Hepatocyte (in vitro differentiated cells): ENCODE results near the gene C1QTNF7. TPM values are rescaled to one million over a fixed set of nuclear protein-coding genes. Genes with fewer than 3 reads are reported as not detected.

ENCODE experiments used
- DNase-seq: peaks from one replicate; pipeline ENCODE4 v3.0.0-alpha.2; 2016; ENCODE audit warnings: low spot score
- H2AFZ ChIP-seq: fragments of 200-600 bp; sonication (generic); 2 replicates; pipeline ENCODE4 v1.6.0; 2016; ENCODE audit warnings: antibody characterized with exemption, mild to moderate bottlenecking
- H3K27ac ChIP-seq: fragments of 200-600 bp; sonication (generic); 2 replicates; pipeline ENCODE4 v1.5.1; 2016; ENCODE audit warnings: mild to moderate bottlenecking
- H3K27me3 ChIP-seq: fragments of 200-600 bp; sonication (generic); 2 replicates; pipeline ENCODE4 v1.6.1; 2016
- H3K36me3 ChIP-seq: fragments of 200-600 bp; sonication (generic); replicated peaks from 2 replicates; pipeline ENCODE4 v1.5.1; 2016; ENCODE audit warnings: low read depth; ENCODE audit not compliant: insufficient read depth
- H3K4me1 ChIP-seq: fragments of 200-600 bp; sonication (generic); 2 replicates; pipeline ENCODE4 v1.5.1; 2016; ENCODE audit warnings: mild to moderate bottlenecking, moderate library complexity; ENCODE audit not compliant: insufficient read depth
- H3K4me2 ChIP-seq: fragments of 200-600 bp; sonication (generic); 2 replicates; pipeline ENCODE4 v1.6.0; 2016
- H3K4me3 ChIP-seq: fragments of 200-600 bp; sonication (generic); 2 replicates; pipeline ENCODE4 v1.5.1; 2016; ENCODE audit warnings: mild to moderate bottlenecking
- H3K79me2 ChIP-seq: fragments of 200-600 bp; sonication (generic); 2 replicates; pipeline ENCODE4 v1.6.0; 2017; ENCODE audit warnings: mild to moderate bottlenecking
- H3K9me2 ChIP-seq: fragments of 200-600 bp; sonication (generic); replicated peaks from 2 replicates; pipeline ENCODE4 v1.6.0; 2017; ENCODE audit warnings: mild to moderate bottlenecking; ENCODE audit not compliant: insufficient read depth
- H3K9me3 ChIP-seq: fragments of 200-600 bp; sonication (generic); 2 replicates; pipeline ENCODE4 v1.5.1; 2016; ENCODE audit warnings: low read depth, mild to moderate bottlenecking
- H4K20me1 ChIP-seq: fragments of 200-600 bp; sonication (generic); 2 replicates; pipeline ENCODE4 v1.6.0; 2016; ENCODE audit warnings: mild to moderate bottlenecking; ENCODE audit not compliant: insufficient read depth, poor library complexity, severe bottlenecking
- CTCF ChIP-seq: fragments of 200-600 bp; sonication (generic); IDR thresholded peaks from 2 replicates; pipeline ENCODE4 v1.5.1; 2016; ENCODE audit warnings: antibody characterized with exemption, mild to moderate bottlenecking; ENCODE audit not compliant: poor library complexity
- EZH2 ChIP-seq: fragments of 200-600 bp; sonication (generic); IDR thresholded peaks from 2 replicates; pipeline ENCODE4 v1.6.1; 2016; ENCODE audit warnings: antibody characterized with exemption, mild to moderate bottlenecking, borderline replicate concordance
- EZH2phosphoT487 ChIP-seq: fragments of 200-600 bp; sonication (generic); IDR thresholded peaks from one replicate; pipeline ENCODE4 v1.6.1; 2018; ENCODE audit warnings: antibody characterized with exemption, mild to moderate bottlenecking, low read depth, moderate library complexity; ENCODE audit not compliant: unreplicated experiment, severe bottlenecking
- WGBS: methylation state at CpG from one replicate; pipeline ENCODE4 v1.1.6; 2016; ENCODE audit warnings: low lambda C conversion rate; ENCODE audit errors: missing lambda C conversion rate; 5-methylcytosine and 5-hydroxymethylcytosine counted together
- polyA plus RNA-seq: library from polyadenylated mRNA; unstranded; fragments of >200 nt; fragmentation: Nextera tagmentation; extraction: Ambion mirVana; gene quantifications from 2 replicates; pipeline ENCODE4 v1.2.1, GENCODE V29; 2016
- total RNA-seq: library from RNA; depleted of rRNA; stranded (reverse); fragments of >200 nt; gene quantifications from 2 replicates; pipeline ENCODE4 v1.2.3, GENCODE V29; 2014

Gene C1QTNF7
- total and polyA plus RNA-seq, 2 experiments from 2014 or later = 1.4 TPM

GRCh38 chr4:15416357-15417232, 11.2 kb upstream of the C1QTNF7 start:
- H3K4me1 ChIP-seq = no peaks in the 10 kb centered on the region
- TF ChIP-seq EZH2phosphoT487 = no peak
- TF ChIP-seq CTCF = no peak
- no peak for TF ChIP-seq EZH2
- H3K9me2 ChIP-seq = no peaks in the 10 kb centered on the region
- H2AFZ ChIP-seq = no peak overlapping the region
- no peaks in the 10 kb centered on the region for H4K20me1 ChIP-seq
- H3K27me3 ChIP-seq = no peaks in the 10 kb centered on the region
- H3K4me2 ChIP-seq = no peak overlapping the region
- no peaks in the 10 kb centered on the region for H3K79me2 ChIP-seq
- H3K4me3 ChIP-seq = no peak overlapping the region
- H3K27ac ChIP-seq = no peak overlapping the region
- no peaks in the 10 kb centered on the region for H3K9me3 ChIP-seq
- no peak for DNase-seq
- H3K36me3 ChIP-seq = no peaks in the 10 kb centered on the region
- 70% methylated on average over 6 of the region's 6 CpGs for WGBS

DNA sequence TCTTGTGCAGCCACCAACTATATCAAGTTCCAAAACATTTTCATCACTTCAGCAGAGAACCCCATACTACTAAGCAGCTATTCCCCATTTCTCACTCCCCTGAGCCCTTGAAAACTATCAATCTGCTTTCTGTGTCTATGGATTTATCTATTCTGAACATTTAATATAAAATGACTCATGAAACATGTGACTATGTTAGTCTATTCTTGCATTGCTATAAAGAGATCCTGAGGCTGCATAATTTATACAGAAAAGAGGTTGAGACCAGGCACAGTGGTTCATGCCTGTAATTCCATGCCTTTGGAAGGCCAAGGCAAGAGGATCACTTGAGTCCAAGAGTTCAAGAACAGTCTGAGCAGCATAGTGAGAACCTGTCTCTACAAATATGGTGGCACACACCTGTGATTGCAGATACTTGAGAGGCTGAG, 10.6 kb upstream of the C1QTNF7 start:
- no peak overlapping the region for H3K4me2 ChIP-seq
- H3K27ac ChIP-seq = no peak overlapping the region
- H4K20me1 ChIP-seq = no peaks in the 10 kb centered on the region
- TF ChIP-seq EZH2phosphoT487 = no peak
- TF ChIP-seq CTCF = no peak
- TF ChIP-seq EZH2 = no peak
- no peak for DNase-seq
- H3K4me3 ChIP-seq = no peak overlapping the region
- no peaks in the 10 kb centered on the region for H3K79me2 ChIP-seq
- no peaks in the 10 kb centered on the region for H3K36me3 ChIP-seq
- H3K9me3 ChIP-seq = no peaks in the 10 kb centered on the region
- no peaks in the 10 kb centered on the region for H3K4me1 ChIP-seq
- H3K9me2 ChIP-seq = no peaks in the 10 kb centered on the region
- no peak overlapping the region for H2AFZ ChIP-seq
- H3K27me3 ChIP-seq = no peaks in the 10 kb centered on the region

GRCh38 chr4:15418956-15419355, 8.9 kb upstream of the C1QTNF7 start:
- H3K4me2 ChIP-seq = no peak overlapping the region
- no peaks in the 10 kb centered on the region for H3K79me2 ChIP-seq
- DNase-seq = no peak
- no peaks in the 10 kb centered on the region for H3K9me3 ChIP-seq
- no peaks in the 10 kb centered on the region for H3K36me3 ChIP-seq
- H3K4me1 ChIP-seq = no peaks in the 10 kb centered on the region
- no peak overlapping the region for H2AFZ ChIP-seq
- no peaks in the 10 kb centered on the region for H3K27me3 ChIP-seq
- no peaks in the 10 kb centered on the region for H4K20me1 ChIP-seq
- whole genome bisulfite sequencing = 89% methylated on average over 2 of the region's 2 CpGs
- no peak for TF ChIP-seq EZH2
- TF ChIP-seq CTCF = no peak
- TF ChIP-seq EZH2phosphoT487 = no peak
- H3K9me2 ChIP-seq = no peaks in the 10 kb centered on the region
- H3K27ac ChIP-seq = no peak overlapping the region
- no peak overlapping the region for H3K4me3 ChIP-seq

- 78% methylated on average over 2 of the region's 2 CpGs for WGBS
- Histone ChIP-seq H3K79me2 (no peaks in the 10 kb centered on the region), H3K9me2 (no peaks in the 10 kb centered on the region), H3K4me3 (no peak overlapping the region), H3K27ac (no peak overlapping the region), H3K36me3 (no peaks in the 10 kb centered on the region), H3K4me2 (no peak overlapping the region), H2AFZ (no peak overlapping the region), H3K9me3 (no peaks in the 10 kb centered on the region), H4K20me1 (no peaks in the 10 kb centered on the region), H3K4me1 (no peaks in the 10 kb centered on the region), H3K27me3 (no peaks in the 10 kb centered on the region)
- TF ChIP-seq EZH2 = no peak
- TF ChIP-seq CTCF = no peak
- no peak for TF ChIP-seq EZH2phosphoT487
- no peak for DNase-seq
Measured at GRCh38 chr4:15420642-15421041, 7.2 kb upstream of the C1QTNF7 start.
